GM12878 (cell line): ENCODE data around the gene KCNQ1. TPM values are rescaled to one million over a fixed set of nuclear protein-coding genes. Genes with fewer than 3 reads are reported as not detected.

Experiments
- ATAC-seq: fragments of 200-7000 bp; cut with Tn5 transposase; 3 replicates; pipeline ENCODE4 v1.9.1; 2020; ENCODE audit warnings: mild to moderate bottlenecking, moderate library complexity
- BruUV-seq: library from RNA; stranded (reverse); fragments of 400-500 nt; replicated peaks from 2 replicates; lab custom pipeline; 2021; lab: Mats Ljungman, UMichigan
- CTCF ChIA-PET: fragments of 300-600 bp; sonication (Branson Sonifier 250); formaldehyde crosslinking; extraction: SDS; loops from one replicate; lab custom pipeline; 2021; ENCODE audit warnings: inconsistent platforms; lab: Yijun Ruan, JAX
- POLR2A ChIA-PET: fragments of 350-600 bp; formaldehyde crosslinking; extraction: SDS; loops from one replicate; lab custom pipeline; 2021; ENCODE audit warnings: inconsistent platforms; lab: Charles Lee
- RAD21 ChIA-PET: fragments of 300-600 bp; sonication (Branson Sonifier 250); formaldehyde crosslinking; loops from one replicate; lab custom pipeline; 2023; ENCODE audit warnings: antibody characterized with exemption; ENCODE audit not compliant: unreplicated experiment; lab: Charles Lee
- SMC1A ChIA-PET: fragments of 300-600 bp; sonication (Branson Sonifier 250); formaldehyde crosslinking; loops from one replicate; lab custom pipeline; 2023; ENCODE audit not compliant: unreplicated experiment, uncharacterized antibody; lab: Charles Lee
- DNase-seq: peaks from one replicate; pipeline ENCODE4 v3.0.0-alpha.2; 2011; ENCODE audit warnings: low read depth, low spot score
- FAIRE-seq: peaks from 3 replicates; lab custom pipeline; 2011; peaks lifted over from hg19 to GRCh38; lab: Jason Lieb, UNC
- H2AFZ ChIP-seq: 2 replicates; pipeline ENCODE4 v1.6.0; 2011; ENCODE audit warnings: low read depth, low read length, control low read depth; ENCODE audit not compliant: control insufficient read depth
- H3K27ac ChIP-seq: 2 replicates; pipeline ENCODE4 v1.5.1; 2011; ENCODE audit warnings: control low read depth; ENCODE audit not compliant: control insufficient read depth, insufficient read depth
- H3K27me3 ChIP-seq, 2 experiments: replicated peaks in 1 of 2; 2 replicates each; pipeline versions ENCODE4 v1.6.0 to v1.6.1; 2011; ENCODE audit warnings: low read length in 1 of 2; ENCODE audit not compliant: control insufficient read depth in 2 of 2, insufficient read depth in 2 of 2
- H3K36me3 ChIP-seq, 2 experiments: 2 replicates each; pipeline ENCODE4 v1.5.1; 2011; ENCODE audit warnings: low read length in 1 of 2; ENCODE audit not compliant: control insufficient read depth in 2 of 2, insufficient read depth in 2 of 2
- H3K4me1 ChIP-seq: 2 replicates; pipeline ENCODE4 v1.6.1; 2011; ENCODE audit warnings: mild to moderate bottlenecking, low read length, moderate library complexity, mixed read lengths; ENCODE audit not compliant: control insufficient read depth, insufficient read depth
- H3K4me2 ChIP-seq: 2 replicates; pipeline ENCODE4 v1.6.0; 2011; ENCODE audit warnings: control low read depth; ENCODE audit not compliant: control insufficient read depth, insufficient read depth
- H3K4me3 ChIP-seq: fragments of 200-600 bp; sonication (generic); 2 replicates; pipeline ENCODE4 v1.5.1; 2016
- H3K79me2 ChIP-seq: 2 replicates; pipeline ENCODE4 v1.6.0; 2011; ENCODE audit warnings: low read length; ENCODE audit not compliant: control insufficient read depth, insufficient read depth
- H3K9ac ChIP-seq: 2 replicates; pipeline ENCODE4 v1.8.0; 2011; ENCODE audit warnings: low read length, control low read depth, mixed read lengths; ENCODE audit not compliant: control insufficient read depth, insufficient read depth
- H3K9me3 ChIP-seq: replicated peaks from 3 replicates; pipeline ENCODE4 v1.5.1; 2011; ENCODE audit warnings: mild to moderate bottlenecking, low read length; ENCODE audit not compliant: control insufficient read depth, insufficient read depth
- H4K20me1 ChIP-seq: 2 replicates; pipeline ENCODE4 v1.6.0; 2011; ENCODE audit not compliant: control insufficient read depth, insufficient read depth
- HCFC1 ChIP-seq: fragments of 150-350 bp; IDR thresholded peaks from 2 replicates; pipeline ENCODE4 v1.6.1; 2014; ENCODE audit warnings: low read length
- JUND ChIP-seq: IDR thresholded peaks from 2 replicates; pipeline ENCODE4 v1.6.1; 2012; ENCODE audit warnings: low read depth, mild to moderate bottlenecking, low read length, improper control_type of control experiment, moderate library complexity
- PAX8 ChIP-seq: fragments of 450-650 bp; IDR thresholded peaks from 2 replicates; pipeline ENCODE4 v1.6.1; 2017; ENCODE audit warnings: mild to moderate bottlenecking, moderate library complexity
- RUNX3 ChIP-seq: IDR thresholded peaks from 2 replicates; pipeline ENCODE4 v1.6.1; 2012; ENCODE audit warnings: low read length, inconsistent platforms
- SIX5 ChIP-seq: IDR thresholded peaks from 2 replicates; pipeline ENCODE4 v1.6.1; 2011; ENCODE audit warnings: mild to moderate bottlenecking, low read depth, low read length, moderate library complexity; ENCODE audit not compliant: severe bottlenecking
- SUPT20H ChIP-seq: IDR thresholded peaks from 2 replicates; pipeline ENCODE4 v1.6.1; 2011; ENCODE audit warnings: low read depth, mild to moderate bottlenecking, low read length, moderate library complexity, borderline replicate concordance; ENCODE audit not compliant: control insufficient read depth
- USF1 ChIP-seq: IDR thresholded peaks from 2 replicates; pipeline ENCODE4 v1.6.1; 2011; ENCODE audit warnings: borderline replicate concordance, low read depth, mild to moderate bottlenecking, moderate library complexity, mixed read lengths, low read length; ENCODE audit not compliant: insufficient read depth; ENCODE audit errors: extremely low read length
- ZNF217 ChIP-seq: fragments of 450-650 bp; IDR thresholded peaks from 2 replicates; pipeline ENCODE4 v1.6.1; 2017; ENCODE audit warnings: antibody characterized with exemption, mild to moderate bottlenecking
- WGBS: methylation state at CpG from one replicate; pipeline ENCODE4 v1.1.6; 2016; ENCODE audit warnings: low lambda C conversion rate; ENCODE audit not compliant: insufficient replicate concordance, insufficient coverage; ENCODE audit errors: missing lambda C conversion rate; 5-methylcytosine and 5-hydroxymethylcytosine counted together
- in situ Hi-C: fragments of 300-500 bp; cut with MboI; formaldehyde crosslinking; loops from 9 replicates; pipeline ENCODE4 v1.14.3; 2018; ENCODE audit warnings: mixed read lengths
- intact Hi-C: fragments of 100-400 bp; cut with micrococcal nuclease; formaldehyde crosslinking; loops from one replicate; pipeline ENCODE4 v1.14.2; 2022; ENCODE audit not compliant: unreplicated experiment
- polyA plus RNA-seq, 11 experiments: library from polyadenylated mRNA; depleted of rRNA in 4 of 11; unstranded in 6 of 11; stranded (reverse) in 5 of 11; fragments of >200 nt; fragmentation: Nextera tagmentation in 4 of 11; fragmentation: Illumina TruSeq in 1 of 11; extraction: Ambion mirVana in 4 of 11; extraction: Trizol in 1 of 11; gene quantifications; 1 replicate in 1 of 11; 2 replicates in 10 of 11; pipeline versions ENCODE4 v1.2.1 to v1.2.3, GENCODE V29; 2011 to 2016; ENCODE audit warnings: inconsistent platforms in 2 of 11, missing spikeins in 2 of 11, low read depth in 1 of 11
- total RNA-seq, 4 experiments: library from RNA; depleted of rRNA in 3 of 4; stranded (reverse); fragments of >200 nt in 3 of 4; fragmentation: Illumina TruSeq in 1 of 4; extraction: Trizol in 1 of 4; gene quantifications; 2 replicates each; pipeline versions ENCODE4 v1.2.1 to v1.2.3, GENCODE V29; 2013 to 2021
- TF ChIP-seq, protein P1 (sequence below): fragments of 450-650 bp; IDR thresholded peaks from 2 replicates; pipeline ENCODE4 v1.6.1; 2017; ENCODE audit warnings: mild to moderate bottlenecking, moderate library complexity

The KCNQ1 gene
- total and polyA plus RNA-seq, 10 of the 15 experiments (the other 5 are each of a cell fraction or from before 2014, with no cell fraction given) = 0.03 to 0.15 (median 0.12) TPM; not detected in 7

DNA sequence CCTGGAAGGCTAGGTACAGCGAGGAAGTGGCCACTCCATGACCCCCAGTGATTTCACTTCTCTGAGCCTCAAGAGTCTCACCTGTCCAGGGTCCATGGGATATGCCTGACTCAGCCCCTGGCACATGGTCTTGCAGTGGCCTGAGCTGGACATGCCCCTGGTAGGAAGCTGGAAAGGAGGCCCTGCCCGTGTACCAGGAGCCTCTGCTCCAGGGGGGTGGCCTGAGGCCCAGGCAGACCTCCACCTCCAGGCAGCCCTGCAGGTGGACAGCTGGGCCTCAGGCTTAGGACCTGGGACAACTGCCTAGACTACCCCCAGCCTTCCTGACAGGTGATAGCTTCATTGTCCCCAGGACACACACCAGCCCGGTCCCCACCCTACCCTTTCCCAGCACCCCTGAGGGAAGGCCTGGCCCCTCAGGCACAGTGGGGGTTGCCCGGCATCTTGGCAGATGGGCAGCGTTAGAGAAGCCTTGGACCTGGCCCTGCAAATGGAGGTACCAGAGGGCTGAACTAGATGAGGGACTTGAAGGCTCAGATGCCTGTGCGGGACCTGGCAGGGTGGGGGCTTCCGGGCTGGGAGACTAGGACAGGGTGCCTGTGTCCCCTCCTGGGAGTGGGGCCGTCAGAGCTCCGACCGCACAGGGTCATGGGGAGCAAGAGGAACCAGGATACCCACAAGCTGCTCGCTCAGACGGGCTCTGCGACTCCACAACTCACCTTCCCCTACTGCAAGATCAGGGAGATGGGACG lies 387.1 kb downstream of the KCNQ1 start:
- no peak for DNase-seq
- ChIA-PET RAD21 (no interaction called here), SMC1A (no interaction called here), POLR2A (no interaction called here), CTCF (no interaction called here)
- H3K36me3 ChIP-seq = no peaks in the 10 kb centered on the region
- intact Hi-C loops (no loop called here), in situ Hi-C loops (no loop called here)
- H3K27ac ChIP-seq = no peak overlapping the region
- H3K4me2 ChIP-seq = no peak overlapping the region
- no peak overlapping the region for H3K9ac ChIP-seq
- no peaks in the 10 kb centered on the region for H3K4me1 ChIP-seq
- H4K20me1 ChIP-seq = no peaks in the 10 kb centered on the region
- no peaks in the 10 kb centered on the region; a peak in 1 of 4 replicates for H3K27me3 ChIP-seq
- ATAC-seq = no peak
- no peaks in the 10 kb centered on the region; the same call in 2 of the 3 replicates for H3K9me3 ChIP-seq
- no TSS peak for BruUV-seq
- FAIRE-seq = no peak
- no peaks in the 10 kb centered on the region for H3K79me2 ChIP-seq
- H3K4me3 ChIP-seq = no peak overlapping the region
- WGBS = 28% methylated on average over 14 of the region's 14 CpGs
- no peak overlapping the region for H2AFZ ChIP-seq
- TF ChIP-seq RUNX3 (no peak), HCFC1 (no peak), PAX8 (no peak), JUND (no peak)

DNA sequence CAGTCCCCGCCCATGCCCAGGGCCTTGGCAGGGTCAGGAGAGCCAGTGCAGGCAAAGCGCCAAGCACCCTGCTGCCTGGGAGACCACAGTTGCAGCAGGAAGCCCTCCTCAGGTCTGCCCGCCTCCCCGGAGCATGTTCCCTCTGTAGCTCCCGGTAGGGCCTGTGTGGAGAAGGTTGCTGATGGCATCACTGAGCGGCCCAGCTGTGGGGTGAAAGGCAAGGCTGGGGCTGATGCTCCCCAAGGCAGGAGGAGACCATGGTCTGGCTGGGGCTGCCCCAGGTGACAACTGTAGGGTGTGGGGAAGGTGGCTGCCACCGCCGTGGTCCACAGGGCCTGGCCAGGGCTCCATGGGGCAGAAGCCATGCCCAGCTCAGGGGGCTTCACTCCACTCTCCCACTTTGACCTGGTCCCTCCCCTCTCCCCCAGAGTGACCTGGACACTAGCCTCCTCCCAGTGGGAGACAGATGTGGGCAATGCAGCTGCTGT lies 387.8 kb downstream of the KCNQ1 start:
- Histone ChIP-seq H3K27ac (no peak overlapping the region), H3K4me3 (no peak overlapping the region), H3K4me2 (no peak overlapping the region), H3K36me3 (no peaks in the 10 kb centered on the region), H3K9me3 (no peaks in the 10 kb centered on the region; the same call in 2 of the 3 replicates), H3K9ac (no peak overlapping the region), H3K27me3 (no peaks in the 10 kb centered on the region; a peak in 1 of 4 replicates), H3K79me2 (no peaks in the 10 kb centered on the region), H4K20me1 (no peaks in the 10 kb centered on the region), H3K4me1 (no peaks in the 10 kb centered on the region), H2AFZ (no peak overlapping the region)
- SMC1A ChIA-PET = no interaction called here
- intact Hi-C loops (no loop called here), in situ Hi-C loops (no loop called here)
- CTCF ChIA-PET = no interaction called here
- no TSS peak for BruUV-seq
- RAD21 ChIA-PET = no interaction called here
- FAIRE-seq = no peak
- ATAC-seq = no peak
- DNase-seq = no peak
- POLR2A ChIA-PET = no interaction called here
- 58% methylated on average over 8 of the region's 8 CpGs for WGBS
- TF ChIP-seq USF1 (no peak), SIX5 (no peak), SUPT20H (no peak), ZNF217 (no peak)
- TF ChIP-seq, protein P1, sequence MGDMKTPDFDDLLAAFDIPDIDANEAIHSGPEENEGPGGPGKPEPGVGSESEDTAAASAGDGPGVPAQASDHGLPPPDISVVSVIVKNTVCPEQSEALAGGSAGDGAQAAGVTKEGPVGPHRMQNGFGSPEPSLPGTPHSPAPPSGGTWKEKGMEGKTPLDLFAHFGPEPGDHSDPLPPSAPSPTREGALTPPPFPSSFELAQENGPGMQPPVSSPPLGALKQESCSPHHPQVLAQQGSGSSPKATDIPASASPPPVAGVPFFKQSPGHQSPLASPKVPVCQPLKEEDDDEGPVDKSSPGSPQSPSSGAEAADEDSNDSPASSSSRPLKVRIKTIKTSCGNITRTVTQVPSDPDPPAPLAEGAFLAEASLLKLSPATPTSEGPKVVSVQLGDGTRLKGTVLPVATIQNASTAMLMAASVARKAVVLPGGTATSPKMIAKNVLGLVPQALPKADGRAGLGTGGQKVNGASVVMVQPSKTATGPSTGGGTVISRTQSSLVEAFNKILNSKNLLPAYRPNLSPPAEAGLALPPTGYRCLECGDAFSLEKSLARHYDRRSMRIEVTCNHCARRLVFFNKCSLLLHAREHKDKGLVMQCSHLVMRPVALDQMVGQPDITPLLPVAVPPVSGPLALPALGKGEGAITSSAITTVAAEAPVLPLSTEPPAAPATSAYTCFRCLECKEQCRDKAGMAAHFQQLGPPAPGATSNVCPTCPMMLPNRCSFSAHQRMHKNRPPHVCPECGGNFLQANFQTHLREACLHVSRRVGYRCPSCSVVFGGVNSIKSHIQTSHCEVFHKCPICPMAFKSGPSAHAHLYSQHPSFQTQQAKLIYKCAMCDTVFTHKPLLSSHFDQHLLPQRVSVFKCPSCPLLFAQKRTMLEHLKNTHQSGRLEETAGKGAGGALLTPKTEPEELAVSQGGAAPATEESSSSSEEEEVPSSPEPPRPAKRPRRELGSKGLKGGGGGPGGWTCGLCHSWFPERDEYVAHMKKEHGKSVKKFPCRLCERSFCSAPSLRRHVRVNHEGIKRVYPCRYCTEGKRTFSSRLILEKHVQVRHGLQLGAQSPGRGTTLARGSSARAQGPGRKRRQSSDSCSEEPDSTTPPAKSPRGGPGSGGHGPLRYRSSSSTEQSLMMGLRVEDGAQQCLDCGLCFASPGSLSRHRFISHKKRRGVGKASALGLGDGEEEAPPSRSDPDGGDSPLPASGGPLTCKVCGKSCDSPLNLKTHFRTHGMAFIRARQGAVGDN = no peak
